Adrenal gland (tissue), 5 donors: Measurements from ENCODE around the gene CAMK2N2.

Experiments used
- POLR2A ChIP-seq, 2 donors: fragments of 450-650 bp; IDR thresholded peaks; one replicate each; pipeline ENCODE4 v1.6.1; 2017; ENCODE audit warnings: antibody characterized with exemption in 2 of 2, mild to moderate bottlenecking in 2 of 2, moderate library complexity in 1 of 2
- TF ChIP-seq, protein P1 (sequence below), 6 experiments: fragments of 450-650 bp in 4 of 6; fragments of 200-600 bp in 2 of 6; sonication (generic) in 1 of 6; IDR thresholded peaks; 1 replicate in 5 of 6; 2 replicates in 1 of 6; pipeline versions ENCODE4 v1.5.1 to v1.8.0; 2016 to 2021; ENCODE audit warnings: antibody characterized with exemption in 6 of 6, mild to moderate bottlenecking in 2 of 6, moderate library complexity in 1 of 6
- donor health status: DM: no; HTN: no; CAD: no.

DNA sequence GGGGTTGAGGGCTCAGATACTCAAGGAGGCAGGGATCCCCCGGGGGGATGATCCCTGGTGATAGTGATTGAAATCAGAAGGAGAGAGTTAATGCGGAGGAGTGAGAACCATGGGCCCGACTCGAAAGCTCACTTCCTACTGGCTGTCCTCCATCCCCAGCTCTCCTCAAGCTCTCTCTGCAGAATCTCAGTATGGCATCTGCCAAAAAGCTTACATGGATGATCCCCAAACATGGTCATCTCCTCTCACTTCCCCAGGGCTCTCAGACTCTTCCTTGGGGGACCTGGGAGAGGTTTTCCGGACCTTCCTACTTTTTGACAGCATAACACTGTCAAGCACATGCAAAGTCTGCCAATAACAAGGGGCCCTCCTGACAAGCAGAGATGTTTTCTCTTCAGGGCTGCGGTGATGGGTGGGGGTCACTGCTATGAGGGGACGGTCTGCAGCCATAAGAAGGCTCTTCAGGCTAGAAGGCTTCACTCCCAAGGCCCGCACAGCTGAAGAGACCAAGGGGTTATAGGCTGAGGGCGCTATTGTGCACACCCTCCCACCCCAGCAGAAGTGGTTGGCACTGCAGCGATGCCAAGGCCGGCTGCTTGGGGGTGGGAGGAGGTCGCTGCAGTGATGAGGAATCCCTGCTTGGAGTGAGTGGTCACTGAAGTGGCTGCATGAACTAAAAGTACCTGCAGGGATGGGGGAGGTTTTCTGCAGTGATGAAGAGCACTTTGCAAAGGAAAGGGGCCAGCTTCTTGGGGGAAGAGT lies 32.8 kb downstream of the CAMK2N2 start:
- no peak for TF ChIP-seq POLR2A (IDR thresholded peaks at IDR 0.05)
- TF ChIP-seq, protein P1, sequence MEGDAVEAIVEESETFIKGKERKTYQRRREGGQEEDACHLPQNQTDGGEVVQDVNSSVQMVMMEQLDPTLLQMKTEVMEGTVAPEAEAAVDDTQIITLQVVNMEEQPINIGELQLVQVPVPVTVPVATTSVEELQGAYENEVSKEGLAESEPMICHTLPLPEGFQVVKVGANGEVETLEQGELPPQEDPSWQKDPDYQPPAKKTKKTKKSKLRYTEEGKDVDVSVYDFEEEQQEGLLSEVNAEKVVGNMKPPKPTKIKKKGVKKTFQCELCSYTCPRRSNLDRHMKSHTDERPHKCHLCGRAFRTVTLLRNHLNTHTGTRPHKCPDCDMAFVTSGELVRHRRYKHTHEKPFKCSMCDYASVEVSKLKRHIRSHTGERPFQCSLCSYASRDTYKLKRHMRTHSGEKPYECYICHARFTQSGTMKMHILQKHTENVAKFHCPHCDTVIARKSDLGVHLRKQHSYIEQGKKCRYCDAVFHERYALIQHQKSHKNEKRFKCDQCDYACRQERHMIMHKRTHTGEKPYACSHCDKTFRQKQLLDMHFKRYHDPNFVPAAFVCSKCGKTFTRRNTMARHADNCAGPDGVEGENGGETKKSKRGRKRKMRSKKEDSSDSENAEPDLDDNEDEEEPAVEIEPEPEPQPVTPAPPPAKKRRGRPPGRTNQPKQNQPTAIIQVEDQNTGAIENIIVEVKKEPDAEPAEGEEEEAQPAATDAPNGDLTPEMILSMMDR (IDR thresholded peaks at IDR 0.05): no peak
